22Rv1 (cell line): ENCODE results near the gene CD2AP.

Experiments used
- CTCF ChIP-seq: fragments of 450-650 bp; IDR thresholded peaks from 2 replicates; pipeline ENCODE4 v1.5.1; 2017; ENCODE audit warnings: mild to moderate bottlenecking
- ZFX ChIP-seq: fragments of 450-650 bp; IDR thresholded peaks from 2 replicates; pipeline ENCODE4 v1.6.1; 2017; ENCODE audit warnings: antibody characterized with exemption, borderline replicate concordance

GRCh38 chr6:47628448-47629272, 151.1 kb downstream of the CD2AP start:
- TF ChIP-seq CTCF (no peak), ZFX (no peak)
